Stimulated activated CD4-positive, alpha-beta T cell treated with anti-CD3 and anti-CD28 coated beads, TNF-alpha, amount 100 ng/mL, for 24 hours (primary cell): ENCODE data around the gene TSEN54.

Experiments
- DNase-seq, 3 experiments: peaks; one replicate each; pipeline ENCODE4 v3.0.0-alpha.2; 2020; ENCODE audit warnings: low read depth in 3 of 3

Gene TSEN54

GRCh38 chr17:75564195-75564594 lies 47.9 kb downstream of the TSEN54 start:
- no peak for DNase-seq

GRCh38 chr17:75565066-75565465 lies 48.7 kb downstream of the TSEN54 start:
- no peak for DNase-seq

- no peak for DNase-seq
These were observed 49.3 kb downstream of the TSEN54 start for GRCh38 chr17:75565618-75566017.

- no peak for DNase-seq
These were observed 50.1 kb downstream of the TSEN54 start for GRCh38 chr17:75566416-75566815.

- no peak for DNase-seq
These were observed 50.5 kb downstream of the TSEN54 start for GRCh38 chr17:75566834-75567233.

GRCh38 chr17:75568412-75569255 lies 52.3 kb downstream of the TSEN54 start:
- DNase-seq = no peak

- no peak for DNase-seq
These were observed 53.8 kb downstream of the TSEN54 start for GRCh38 chr17:75570034-75570676.

- DNase-seq = no peak
These were observed 54.4 kb downstream of the TSEN54 start for GRCh38 chr17:75570772-75571171.

- DNase-seq = no peak
These were observed 55.0 kb downstream of the TSEN54 start for GRCh38 chr17:75571197-75571884.

GRCh38 chr17:75571885-75572215 lies 55.5 kb downstream of the TSEN54 start:
- no peak for DNase-seq

- DNase-seq = no peak
These were observed 56.6 kb downstream of the TSEN54 start for GRCh38 chr17:75572713-75573539.

GRCh38 chr17:75573540-75573957 lies 57.2 kb downstream of the TSEN54 start:
- DNase-seq = no peak

- DNase-seq = no peak
These were observed 57.7 kb downstream of the TSEN54 start for GRCh38 chr17:75573994-75574393.
